A549 (cell line): ENCODE results near the gene MARCHF6. TPM values are rescaled to one million over a fixed set of nuclear protein-coding genes. Genes with fewer than 3 reads are reported as not detected.
A peak's percentile ranks its signal among the peaks of the same experiment; 100 is the strongest.
"Not testable (repeated sequence)": the region's sequence is repeated elsewhere in the genome, so short reads cannot be mapped to it uniquely, and the experiment has no call there.

ENCODE experiments used
- ATAC-seq, 2 experiments: fragments of 200-7000 bp in 1 of 2; fragments of >200 bp in 1 of 2; cut with Nextera tagmentation in 1 of 2; cut with Tn5 transposase in 1 of 2; 3 replicates each; pipeline versions ENCODE4 v1.8.0 to v1.9.1; 2018 to 2020; ENCODE audit warnings: mild to moderate bottlenecking in 1 of 2, moderate library complexity in 1 of 2
- CTCF ChIA-PET: fragments of 300-600 bp; sonication (Branson Sonifier 250); formaldehyde crosslinking; extraction: SDS; loops from one replicate; lab custom pipeline; 2021; ENCODE audit warnings: antibody characterized with exemption, inconsistent platforms; lab: Yijun Ruan, JAX
- POLR2A ChIA-PET: fragments of 350-600 bp; formaldehyde crosslinking; extraction: SDS; loops from one replicate; lab custom pipeline; 2021; ENCODE audit warnings: antibody characterized with exemption, inconsistent platforms; lab: Yijun Ruan, JAX
- DNase-seq, 2 experiments: peaks; one replicate each; pipeline versions ENCODE4 v3.0.0 to v3.0.0-alpha.2; 2011 to 2016; ENCODE audit warnings: low read depth in 1 of 2, low spot score in 1 of 2
- FAIRE-seq: peaks from 2 replicates; lab custom pipeline; 2011; peaks lifted over from hg19 to GRCh38; lab: Jason Lieb, UNC
- H3K27ac ChIP-seq, 2 experiments: fragments of >200 bp; sonication (Bioruptor Twin); formaldehyde crosslinking; 3 replicates each; pipeline ENCODE4 v1.5.1; 2016 to 2017
- H3K4me1 ChIP-seq: fragments of >200 bp; sonication (Bioruptor Twin); formaldehyde crosslinking; 3 replicates; pipeline ENCODE4 v1.6.1; 2016
- H3K4me2 ChIP-seq: fragments of >200 bp; sonication (Bioruptor Twin); formaldehyde crosslinking; 3 replicates; pipeline ENCODE4 v1.6.1; 2016
- H3K4me3 ChIP-seq: fragments of >200 bp; sonication (Bioruptor Twin); formaldehyde crosslinking; 3 replicates; pipeline ENCODE4 v1.5.1; 2016
- H3K9me3 ChIP-seq: fragments of >200 bp; sonication (Bioruptor Twin); formaldehyde crosslinking; 3 replicates; pipeline ENCODE4 v1.6.1; 2016
- BHLHE40 ChIP-seq: IDR thresholded peaks from 2 replicates; pipeline ENCODE4 v1.6.1; 2012; ENCODE audit warnings: low read depth, low read length, inconsistent platforms
- CBX2 ChIP-seq: fragments of 200-600 bp; sonication (generic); IDR thresholded peaks from 2 replicates; pipeline ENCODE4 v1.6.1; 2016; ENCODE audit warnings: low read depth, mild to moderate bottlenecking, borderline replicate concordance
- CEBPB ChIP-seq, 2 experiments: fragments of >200 bp in 1 of 2; sonication (Bioruptor Twin) in 1 of 2; formaldehyde crosslinking in 1 of 2; IDR thresholded peaks; 2 replicates each; pipeline ENCODE4 v1.6.1; 2012 to 2016
- EHF ChIP-seq: fragments of 250-450 bp; sonication (Bioruptor Pico); IDR thresholded peaks from 2 replicates; pipeline ENCODE4 v1.5.0; 2020; ENCODE audit warnings: mild to moderate bottlenecking
- ESRRA ChIP-seq: fragments of 150-350 bp; IDR thresholded peaks from 2 replicates; pipeline ENCODE4 v1.6.1; 2014; ENCODE audit warnings: mild to moderate bottlenecking, low read length, borderline replicate concordance
- FOXS1 ChIP-seq: fragments of 250-450 bp; sonication (Bioruptor Pico); IDR thresholded peaks from 2 replicates; pipeline ENCODE4 v1.5.0; 2020; ENCODE audit warnings: mild to moderate bottlenecking, moderate library complexity
- GATA3 ChIP-seq: IDR thresholded peaks from 2 replicates; pipeline ENCODE4 v1.6.1; 2012; ENCODE audit warnings: borderline replicate concordance
- HDAC2 ChIP-seq: fragments of 200-600 bp; sonication (generic); IDR thresholded peaks from 2 replicates; pipeline ENCODE4 v1.6.1; 2016
- HEYL ChIP-seq: fragments of 250-450 bp; sonication (Bioruptor Pico); IDR thresholded peaks from 2 replicates; pipeline ENCODE4 v1.8.0; 2021; ENCODE audit warnings: mild to moderate bottlenecking, moderate library complexity
- HOXA7 ChIP-seq: fragments of 250-450 bp; sonication (Bioruptor Pico); IDR thresholded peaks from 2 replicates; pipeline ENCODE4 v1.5.0; 2020; ENCODE audit warnings: mild to moderate bottlenecking, moderate library complexity
- JUN ChIP-seq, 2 experiments: fragments of >200 bp; sonication (Bioruptor Twin); formaldehyde crosslinking; IDR thresholded peaks; 2 replicates in 1 of 2; 3 replicates in 1 of 2; pipeline ENCODE4 v1.6.1; 2016 to 2017
- JUNB ChIP-seq: fragments of >200 bp; sonication (Bioruptor Twin); formaldehyde crosslinking; IDR thresholded peaks from 2 replicates; pipeline ENCODE4 v1.6.1; 2016
- KDM5A ChIP-seq: fragments of 200-600 bp; sonication (generic); IDR thresholded peaks from 2 replicates; pipeline ENCODE4 v1.6.1; 2016; ENCODE audit warnings: antibody characterized with exemption, mild to moderate bottlenecking
- MAFK ChIP-seq: fragments of 450-650 bp; IDR thresholded peaks from 2 replicates; pipeline ENCODE4 v1.6.1; 2014; ENCODE audit not compliant: partially characterized antibody
- MAZ ChIP-seq: fragments of 150-350 bp; IDR thresholded peaks from 2 replicates; pipeline ENCODE4 v1.6.1; 2014; ENCODE audit warnings: antibody characterized with exemption, low read depth, low read length, borderline replicate concordance
- MYC ChIP-seq: IDR thresholded peaks from 2 replicates; pipeline ENCODE4 v1.6.1; 2012; ENCODE audit warnings: mild to moderate bottlenecking, inconsistent platforms, low read length, improper control_type of control experiment, borderline replicate concordance
- NFE2L2 ChIP-seq: fragments of 150-350 bp; conservative IDR thresholded peaks from 2 replicates; pipeline ENCODE4 v1.6.1; 2014; ENCODE audit warnings: low read length
- NR3C1 ChIP-seq: fragments of >200 bp; sonication (Bioruptor Twin); formaldehyde crosslinking; IDR thresholded peaks from 3 replicates; pipeline ENCODE4 v1.6.1; 2017
- RFX5 ChIP-seq: fragments of 450-650 bp; IDR thresholded peaks from 2 replicates; pipeline ENCODE4 v1.7.1; 2014; ENCODE audit warnings: antibody characterized with exemption, mild to moderate bottlenecking, moderate library complexity
- RNF2 ChIP-seq: fragments of 200-600 bp; sonication (generic); IDR thresholded peaks from 2 replicates; pipeline ENCODE4 v1.6.1; 2016; ENCODE audit warnings: low read depth, mild to moderate bottlenecking, antibody characterized with exemption, moderate library complexity, borderline replicate concordance
- SMC3 ChIP-seq: fragments of >200 bp; sonication (Bioruptor Twin); formaldehyde crosslinking; IDR thresholded peaks from 3 replicates; pipeline ENCODE4 v1.6.1; 2018; ENCODE audit warnings: inconsistent platforms
- TFCP2L1 ChIP-seq: fragments of 250-450 bp; sonication (Bioruptor Pico); IDR thresholded peaks from 2 replicates; pipeline ENCODE4 v1.5.0; 2021; ENCODE audit warnings: mild to moderate bottlenecking
- ZFP36 ChIP-seq: fragments of 450-650 bp; IDR thresholded peaks from 2 replicates; pipeline ENCODE4 v1.6.1; 2014; ENCODE audit warnings: borderline replicate concordance; ENCODE audit not compliant: partially characterized antibody
- ZNF302 ChIP-seq: fragments of 250-450 bp; sonication (Bioruptor Pico); IDR thresholded peaks from 2 replicates; pipeline ENCODE4 v1.9.0; 2021; ENCODE audit warnings: inconsistent platforms, mild to moderate bottlenecking, moderate library complexity
- WGBS: methylation state at CpG from one replicate; pipeline ENCODE4 v1.1.6; 2017; ENCODE audit errors: missing lambda C conversion rate; 5-methylcytosine and 5-hydroxymethylcytosine counted together
- polyA plus RNA-seq, 4 experiments: library from polyadenylated mRNA; depleted of rRNA in 3 of 4; stranded (reverse); fragments of >200 nt; fragmentation: RNase III in 1 of 4; extraction: RNeasy Plus Mini Kit Qiagen cat#74134 plus additional on column Dnase treatment in 1 of 4; gene quantifications; 2 replicates in 3 of 4; 3 replicates in 1 of 4; pipeline ENCODE4 v1.2.3, GENCODE V29; 2011 to 2017
- TF ChIP-seq, protein P1 (sequence below): fragments of 200-600 bp; sonication (generic); IDR thresholded peaks from 2 replicates; pipeline ENCODE4 v1.6.1; 2016; ENCODE audit warnings: antibody characterized with exemption, mild to moderate bottlenecking, moderate library complexity
- TF ChIP-seq, protein P2 (sequence below): IDR thresholded peaks from 2 replicates; pipeline ENCODE4 v1.6.1; 2012; ENCODE audit warnings: low read depth, borderline replicate concordance

Gene MARCHF6
- polyA plus RNA-seq, 2 of the 4 experiments (the other 2 are of a cell fraction): 48.7 to 119 TPM

GRCh38 chr5:10374046-10375022 lies 20.8 kb downstream of the MARCHF6 start:
- H3K4me2 ChIP-seq: no peak overlapping the region
- ATAC-seq (0 out of 6 replicates have a peak, but pooled peaks of 1 of the 2 experiments have one; percentile 30), FAIRE-seq (no peak), DNase-seq (no peak)
- H3K27ac ChIP-seq: no peak overlapping the region
- no peak overlapping the region for H3K4me3 ChIP-seq
- 0 out of 3 replicates have a peak, but pooled peaks cover 7% of the 10 kb centered on the region for H3K4me1 ChIP-seq
- TF ChIP-seq RNF2 (no peak), KDM5A (no peak), FOXS1 (CRISPR knock-in tag) (no peak), HDAC2 (no peak), EHF (no peak), MAFK (no peak), MYC (no peak), CBX2 (no peak), HOXA7 (CRISPR knock-in tag) (no peak), GATA3 (no peak), CEBPB (IDR thresholded peaks at IDR 0.05) (no peak), SMC3 (no peak), JUNB (no peak), NFE2L2 (no peak)
- TF ChIP-seq, protein P1, sequence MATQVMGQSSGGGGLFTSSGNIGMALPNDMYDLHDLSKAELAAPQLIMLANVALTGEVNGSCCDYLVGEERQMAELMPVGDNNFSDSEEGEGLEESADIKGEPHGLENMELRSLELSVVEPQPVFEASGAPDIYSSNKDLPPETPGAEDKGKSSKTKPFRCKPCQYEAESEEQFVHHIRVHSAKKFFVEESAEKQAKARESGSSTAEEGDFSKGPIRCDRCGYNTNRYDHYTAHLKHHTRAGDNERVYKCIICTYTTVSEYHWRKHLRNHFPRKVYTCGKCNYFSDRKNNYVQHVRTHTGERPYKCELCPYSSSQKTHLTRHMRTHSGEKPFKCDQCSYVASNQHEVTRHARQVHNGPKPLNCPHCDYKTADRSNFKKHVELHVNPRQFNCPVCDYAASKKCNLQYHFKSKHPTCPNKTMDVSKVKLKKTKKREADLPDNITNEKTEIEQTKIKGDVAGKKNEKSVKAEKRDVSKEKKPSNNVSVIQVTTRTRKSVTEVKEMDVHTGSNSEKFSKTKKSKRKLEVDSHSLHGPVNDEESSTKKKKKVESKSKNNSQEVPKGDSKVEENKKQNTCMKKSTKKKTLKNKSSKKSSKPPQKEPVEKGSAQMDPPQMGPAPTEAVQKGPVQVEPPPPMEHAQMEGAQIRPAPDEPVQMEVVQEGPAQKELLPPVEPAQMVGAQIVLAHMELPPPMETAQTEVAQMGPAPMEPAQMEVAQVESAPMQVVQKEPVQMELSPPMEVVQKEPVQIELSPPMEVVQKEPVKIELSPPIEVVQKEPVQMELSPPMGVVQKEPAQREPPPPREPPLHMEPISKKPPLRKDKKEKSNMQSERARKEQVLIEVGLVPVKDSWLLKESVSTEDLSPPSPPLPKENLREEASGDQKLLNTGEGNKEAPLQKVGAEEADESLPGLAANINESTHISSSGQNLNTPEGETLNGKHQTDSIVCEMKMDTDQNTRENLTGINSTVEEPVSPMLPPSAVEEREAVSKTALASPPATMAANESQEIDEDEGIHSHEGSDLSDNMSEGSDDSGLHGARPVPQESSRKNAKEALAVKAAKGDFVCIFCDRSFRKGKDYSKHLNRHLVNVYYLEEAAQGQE: no peak
- ChIA-PET POLR2A (no interaction called here), CTCF (interaction anchor here (1.4 kb wide), 1 partner anchor 16 kb away, joined by 3 read pairs; no protein-coding TSS in a partner anchor)
- 89% methylated on average over 11 of the region's 11 CpGs for WGBS
- no peaks in the 10 kb centered on the region for H3K9me3 ChIP-seq

DNA sequence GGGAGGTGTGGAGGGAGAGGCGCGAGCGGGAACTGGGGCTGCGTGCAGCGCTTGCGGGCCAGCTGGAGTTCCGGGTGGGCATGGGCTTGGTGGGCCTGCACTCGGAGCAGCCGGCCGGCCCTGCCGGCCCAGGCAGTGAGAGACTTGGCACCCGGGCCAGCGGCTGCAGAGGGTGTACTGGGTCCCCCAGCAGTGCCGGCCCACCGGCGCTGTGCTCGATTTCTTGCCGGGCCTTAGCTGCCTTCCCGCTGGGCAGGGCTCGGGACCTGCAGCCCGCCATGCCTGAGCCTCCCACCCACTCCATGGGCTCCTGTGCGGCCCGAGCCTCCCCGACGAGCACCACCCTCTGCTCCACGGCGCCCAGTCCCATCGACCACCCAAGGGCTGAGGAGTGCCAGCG lies 21.7 kb downstream of the MARCHF6 start:
- POLR2A ChIA-PET, H3K27ac ChIP-seq, FAIRE-seq, H3K4me1 ChIP-seq, DNase-seq, H3K9me3 ChIP-seq, ATAC-seq, H3K4me3 ChIP-seq, H3K4me2 ChIP-seq: not testable (repeated sequence)
- CTCF ChIA-PET: interaction anchor here (1.4 to 2.9 kb wide), 2 partner anchors 17 to 91 kb away, joined by 3 to 7 read pairs; no protein-coding TSS in a partner anchor
- WGBS: 91% methylated on average over 18 of the region's 29 CpGs

- no peak overlapping the region for H3K27ac ChIP-seq
- 88% methylated on average over 10 of the region's 11 CpGs for WGBS
- no peak overlapping the region for H3K4me2 ChIP-seq
- no peak for TF ChIP-seq EHF
- TF ChIP-seq BHLHE40: no peak
- TF ChIP-seq FOXS1 (CRISPR knock-in tag): no peak
- no peak for TF ChIP-seq ZFP36
- TF ChIP-seq RFX5: no peak
- no peak for TF ChIP-seq KDM5A
- TF ChIP-seq NFE2L2: no peak
- no peak for TF ChIP-seq MAZ
- TF ChIP-seq ZNF302 (CRISPR knock-in tag): no peak
- no peak for TF ChIP-seq TFCP2L1 (CRISPR knock-in tag)
- no peak for TF ChIP-seq HDAC2
- TF ChIP-seq HEYL (CRISPR knock-in tag): no peak
- TF ChIP-seq ESRRA: no peak
- TF ChIP-seq, protein P2, sequence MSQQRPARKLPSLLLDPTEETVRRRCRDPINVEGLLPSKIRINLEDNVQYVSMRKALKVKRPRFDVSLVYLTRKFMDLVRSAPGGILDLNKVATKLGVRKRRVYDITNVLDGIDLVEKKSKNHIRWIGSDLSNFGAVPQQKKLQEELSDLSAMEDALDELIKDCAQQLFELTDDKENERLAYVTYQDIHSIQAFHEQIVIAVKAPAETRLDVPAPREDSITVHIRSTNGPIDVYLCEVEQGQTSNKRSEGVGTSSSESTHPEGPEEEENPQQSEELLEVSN: no peak
- no peak for TF ChIP-seq NR3C1
- no peak for TF ChIP-seq JUN (IDR thresholded peaks at IDR 0.05)
- 0 out of 3 replicates have a peak, but pooled peaks cover 8% of the 10 kb centered on the region for H3K4me1 ChIP-seq
- DNase-seq: no peak
- CTCF ChIA-PET: interaction anchor here (1.3 to 2.9 kb wide), 3 partner anchors 9 to 93 kb away, joined by 3 to 7 read pairs (median 4); no protein-coding TSS in a partner anchor
- no peaks in the 10 kb centered on the region for H3K9me3 ChIP-seq
- peak; percentile 34 to 54; a peak in 2 of 6 replicates for ATAC-seq
- FAIRE-seq: no peak
- POLR2A ChIA-PET: no interaction called here
- H3K4me3 ChIP-seq: no peak overlapping the region
Measured at GRCh38 chr5:10376544-10376943, 23.0 kb downstream of the MARCHF6 start.
